ENCODE results near the gene GZMM. TPM values are rescaled to one million over a fixed set of nuclear protein-coding genes. Genes with fewer than 3 reads are reported as not detected.

GZMM gene
- polyA plus RNA-seq, 6 donors from 2014 or later, result 0.40 to 1.5 (median 1.0) TPM; not detected in 2

DNA sequence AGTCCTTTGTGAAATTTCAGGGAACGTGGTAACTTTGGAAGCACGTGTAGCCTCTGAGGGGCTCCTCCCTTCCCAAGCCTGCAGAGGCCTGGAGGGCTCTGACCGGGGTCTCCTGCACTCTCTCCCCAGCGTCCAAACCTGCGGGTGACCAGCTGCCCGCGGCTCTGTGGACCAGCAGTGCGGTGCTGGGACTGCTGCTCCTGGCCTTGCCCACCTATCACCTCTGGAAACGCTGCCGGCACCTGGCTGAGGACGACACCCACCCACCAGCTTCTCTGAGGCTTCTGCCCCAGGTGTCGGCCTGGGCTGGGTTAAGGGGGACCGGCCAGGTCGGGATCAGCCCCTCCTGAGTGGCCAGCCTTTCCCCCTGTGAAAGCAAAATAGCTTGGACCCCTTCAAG is 39.2 kb upstream of the GZMM start:
- DNase-seq (no peak), ATAC-seq (ENCODE audit: low read depth in 2 of 2) (no peak)
- Mint-ChIP-seq H3K36me3 (peaks cover 0 to under 1% of the 10 kb centered on the region in 2 donors), H3K27me3 (peaks cover under 1 to 2% (median 1%) of the 10 kb centered on the region in 3 donors), H3K4me1 (peaks cover 10 to 35% (median 21%) of the 10 kb centered on the region in 3 donors), H3K4me3 (peak overlapping the region in 2 of 8 donors; percentile 35 to 89), H3K27ac (no peak overlapping the region), H3K9me3 (peaks cover 0 to 3% (median 0%) of the 10 kb centered on the region in 7 donors)

DNA sequence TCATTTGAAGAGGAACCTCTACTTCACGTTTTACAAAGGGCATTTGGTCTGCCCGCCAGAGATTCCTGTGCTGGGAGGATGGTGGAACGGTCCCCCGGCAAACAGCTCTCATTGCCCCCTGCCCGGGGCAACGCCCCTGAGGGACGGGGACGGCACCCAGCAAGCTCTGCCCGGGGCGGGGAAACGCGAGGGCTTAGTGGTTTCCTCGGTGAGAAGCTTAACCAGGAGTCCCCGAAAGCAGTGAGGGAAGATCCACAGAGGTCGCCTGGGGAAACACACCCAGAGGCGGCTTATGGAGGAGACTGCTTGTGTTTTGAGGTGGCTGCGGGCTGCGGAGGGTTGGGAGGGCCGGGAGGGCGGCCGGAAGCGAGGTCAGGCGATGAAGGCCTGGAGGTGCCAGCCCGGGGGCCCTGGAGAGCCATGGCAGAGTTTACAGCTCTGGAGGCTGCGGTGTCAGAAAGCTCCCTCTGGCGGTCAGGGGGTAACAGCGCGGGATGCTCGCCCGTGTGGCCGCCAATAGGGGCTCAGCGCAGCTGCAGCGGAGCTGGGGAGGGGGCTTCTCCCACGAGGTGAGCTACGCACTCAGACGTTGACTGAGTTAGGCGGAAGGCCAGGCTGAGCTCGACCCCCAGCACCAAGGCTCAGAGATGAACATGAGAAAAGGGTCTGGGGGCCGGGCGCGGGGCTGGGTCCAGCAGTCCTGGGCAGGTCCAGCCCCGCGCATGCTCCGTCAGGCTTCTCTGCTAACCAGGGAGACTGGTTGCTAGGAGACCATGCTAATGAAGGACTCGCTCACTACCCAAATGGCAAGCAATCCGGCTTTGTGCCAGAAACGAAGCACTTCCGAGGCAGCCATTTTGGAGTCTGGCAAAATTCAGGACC is 37.2 kb upstream of the GZMM start:
- peak overlapping the region; percentile 97 to 100 (median 98) for H3K27ac Mint-ChIP-seq

GRCh38 chr19:507286-508203 is 36.3 kb upstream of the GZMM start, which contains the start of gene TPGS1:
TPGS1 (plus strand) TSS chr19:507497; CDS start chr19:507507, 10 bp downstream.
- Mint-ChIP-seq H3K9me3 (no peaks in the 10 kb centered on the region), H3K4me3 (peak within 1 kb of the TSS; percentile 89 to 100 (median 96)), H3K27me3 (no peaks in the 10 kb centered on the region), H3K36me3 (no peaks in the 10 kb centered on the region), H3K27ac (peak within 1 kb of the TSS; percentile 97 to 100 (median 98)), H3K4me1 (peaks cover 23 to 50% (median 33%) of the 10 kb centered on the region in 3 donors)
- DNase-seq, result peak; percentile 65
- peak; percentile 60 to 63 for ATAC-seq (ENCODE audit: low read depth in 2 of 2)

More for the DNA sequence above, 37.2 kb upstream of the GZMM start:
- H3K36me3 Mint-ChIP-seq, result no peaks in the 10 kb centered on the region
- ATAC-seq (ENCODE audit: low read depth in 2 of 2) (peak; percentile 68 to 71), DNase-seq (peak; percentile 98)
- H3K9me3 Mint-ChIP-seq, result peaks cover 0 to 3% (median 0%) of the 10 kb centered on the region in 7 donors
- peaks cover 23 to 47% (median 35%) of the 10 kb centered on the region in 3 donors for H3K4me1 Mint-ChIP-seq
- peak overlapping the region; percentile 89 to 100 (median 96) for H3K4me3 Mint-ChIP-seq
- H3K27me3 Mint-ChIP-seq, result no peaks in the 10 kb centered on the region

DNA sequence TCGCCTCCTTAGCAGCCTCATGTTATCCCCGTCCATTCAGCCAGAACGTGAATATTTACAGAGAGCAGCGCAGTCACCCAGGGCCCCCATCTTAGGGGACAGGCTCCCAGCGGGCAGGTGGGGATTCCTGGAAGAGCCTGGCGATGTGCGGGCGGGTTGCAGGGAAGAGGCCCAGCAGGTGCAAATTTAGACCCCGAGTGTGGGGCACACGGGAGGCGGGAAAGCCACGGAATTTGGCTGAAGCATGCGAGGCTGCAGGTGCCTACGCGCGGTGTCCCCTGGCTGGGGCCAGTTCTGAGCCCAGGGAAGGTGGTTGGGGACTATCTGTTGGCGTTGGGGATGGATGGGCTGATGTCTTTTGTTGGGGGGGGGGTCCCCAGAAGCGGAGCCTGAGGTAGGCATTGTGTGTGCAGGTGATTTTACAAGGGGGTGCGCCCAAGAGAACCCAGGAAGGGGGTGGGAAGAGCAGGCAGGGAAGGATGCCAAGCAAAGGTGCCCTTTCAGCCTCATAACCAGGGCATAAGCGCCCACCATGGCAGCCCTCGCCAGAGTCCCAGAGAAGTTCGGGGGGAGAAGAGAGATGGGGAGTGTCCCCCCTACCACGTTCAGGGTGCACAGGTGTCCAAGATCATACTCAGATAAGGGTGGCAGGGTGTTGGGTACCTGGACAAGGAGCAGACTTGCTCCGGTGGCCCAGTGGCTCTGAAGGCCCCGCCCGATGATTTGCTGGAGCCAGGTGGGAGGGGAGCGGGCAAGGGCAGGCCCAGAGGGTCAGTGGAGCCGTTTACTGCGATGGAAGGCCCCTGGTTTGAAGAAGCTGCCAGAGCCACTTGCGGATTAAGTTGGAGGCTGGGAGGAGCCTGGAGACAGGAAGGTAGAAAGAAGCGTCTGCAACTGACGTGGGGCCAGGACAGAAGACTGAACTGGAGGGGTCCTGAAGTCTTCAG is 35.4 kb upstream of the GZMM start:
- H3K27me3 Mint-ChIP-seq, result no peaks in the 10 kb centered on the region
- peaks cover 20 to 43% (median 35%) of the 10 kb centered on the region in 3 donors for H3K4me1 Mint-ChIP-seq
- ATAC-seq (ENCODE audit: low read depth in 2 of 2), result no peak
- H3K27ac Mint-ChIP-seq, result peak overlapping the region in 5 of 6 donors; percentile 22 to 85 (median 80)
- no peak for DNase-seq
- H3K4me3 Mint-ChIP-seq, result peak overlapping the region; percentile 89 to 100 (median 96)
- H3K9me3 Mint-ChIP-seq, result no peaks in the 10 kb centered on the region
- no peaks in the 10 kb centered on the region for H3K36me3 Mint-ChIP-seq

- no peaks in the 10 kb centered on the region for H3K36me3 Mint-ChIP-seq
- H3K9me3 Mint-ChIP-seq, result no peaks in the 10 kb centered on the region
- H3K27me3 Mint-ChIP-seq, result no peaks in the 10 kb centered on the region
- peak overlapping the region; percentile 65 to 92 (median 90) for H3K4me3 Mint-ChIP-seq
- peak overlapping the region; percentile 91 to 99 (median 95) for H3K27ac Mint-ChIP-seq
- peak; percentile 82 for DNase-seq
- H3K4me1 Mint-ChIP-seq, result peaks cover 25 to 42% (median 35%) of the 10 kb centered on the region in 3 donors
- ATAC-seq (ENCODE audit: low read depth in 2 of 2), result peak; percentile 34 to 36
Observed at GRCh38 chr19:510606-511100, 33.2 kb upstream of the GZMM start.

DNA sequence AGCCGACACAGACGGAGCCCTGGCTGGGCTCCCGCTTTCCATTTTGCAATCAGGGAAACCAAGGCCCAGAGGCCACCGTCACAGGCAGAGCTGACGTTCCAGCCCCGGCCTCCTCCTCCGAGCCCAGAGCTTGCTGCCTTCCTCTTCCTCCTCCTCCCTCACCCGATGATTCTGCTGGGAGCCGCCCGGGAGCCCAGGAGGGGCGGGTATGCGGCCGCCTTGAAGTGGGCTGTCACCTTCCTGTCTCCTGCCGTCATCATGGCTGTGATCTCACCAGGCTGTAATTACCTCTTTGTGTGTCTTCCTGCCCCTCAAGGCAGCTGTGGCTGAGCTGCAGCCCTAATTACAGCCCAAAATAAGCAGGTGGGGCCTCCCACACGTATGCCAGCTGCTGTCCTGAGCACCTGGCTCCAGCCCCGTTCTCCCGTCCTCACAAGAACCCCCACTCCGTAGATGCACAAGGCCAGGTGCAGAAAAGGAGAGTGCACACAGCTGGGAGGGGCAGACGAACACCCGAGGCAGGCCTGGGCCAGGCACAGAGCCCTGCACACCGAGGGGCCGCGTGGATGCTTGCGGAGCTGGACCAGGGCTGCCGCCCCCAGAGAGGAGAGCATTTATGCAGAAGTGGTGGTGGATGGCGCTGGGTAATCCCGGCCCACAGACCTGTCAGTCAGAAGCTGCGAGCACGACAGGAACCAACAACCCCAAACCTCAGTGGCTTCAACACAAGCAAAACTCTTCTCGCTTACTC is 32.6 kb upstream of the GZMM start:
- Mint-ChIP-seq H3K27ac (peak overlapping the region; percentile 91 to 99 (median 95)), H3K9me3 (no peaks in the 10 kb centered on the region), H3K36me3 (no peaks in the 10 kb centered on the region), H3K4me3 (peak overlapping the region; percentile 65 to 92 (median 90)), H3K27me3 (no peaks in the 10 kb centered on the region), H3K4me1 (peaks cover 25 to 38% (median 33%) of the 10 kb centered on the region in 3 donors)
- ATAC-seq (ENCODE audit: low read depth in 2 of 2) (peak; percentile 31 to 37), DNase-seq (peak; percentile 55)

- no peak for DNase-seq
- Mint-ChIP-seq H3K4me1 (peaks cover 30 to 38% (median 33%) of the 10 kb centered on the region in 3 donors), H3K9me3 (no peaks in the 10 kb centered on the region), H3K27ac (peak overlapping the region in 1 of 6 donors; percentile 96), H3K27me3 (no peaks in the 10 kb centered on the region), H3K4me3 (peak overlapping the region in 3 of 8 donors; percentile 66 to 92 (median 91)), H3K36me3 (no peaks in the 10 kb centered on the region)
- ATAC-seq (ENCODE audit: low read depth in 2 of 2), result no peak
Observed at GRCh38 chr19:512547-513365, 31.1 kb upstream of the GZMM start.

DNA sequence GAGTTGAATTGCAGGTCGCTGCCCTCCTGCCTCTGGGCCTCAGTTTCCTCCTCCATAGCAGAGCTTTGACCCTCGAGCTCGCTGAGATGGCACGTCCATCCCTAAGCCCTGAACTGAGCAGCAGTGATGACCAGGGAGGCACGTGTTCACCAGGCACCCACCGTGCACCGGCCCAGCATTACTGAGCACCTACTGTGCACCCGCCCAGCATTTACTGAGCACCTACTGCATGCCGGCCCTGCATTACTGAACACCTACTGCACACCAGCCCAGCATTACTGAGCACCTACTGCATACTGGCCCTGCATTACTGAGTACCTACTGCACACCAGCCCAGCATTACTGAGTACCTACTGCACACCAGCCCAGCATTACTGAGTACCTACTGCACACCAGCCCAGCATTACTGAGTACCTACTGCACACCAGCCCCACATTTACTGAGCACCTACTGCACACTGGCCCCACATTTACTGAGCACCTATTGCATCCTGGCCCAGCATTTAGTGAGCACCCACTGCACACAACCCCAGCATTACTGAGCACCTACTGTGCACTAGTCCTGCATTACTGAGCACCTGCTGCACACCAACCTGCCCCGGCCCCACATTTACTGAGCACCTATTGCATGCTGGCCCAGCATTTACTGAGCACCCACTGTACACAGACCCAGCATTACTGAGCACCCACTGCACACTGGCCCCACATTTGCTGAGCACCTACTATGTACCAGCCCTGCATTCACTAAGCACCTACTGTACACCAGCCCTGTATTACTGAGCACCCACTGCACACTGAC is 30.3 kb upstream of the GZMM start:
- peak overlapping the region in 1 of 6 donors; percentile 88 for H3K27ac Mint-ChIP-seq
- no peaks in the 10 kb centered on the region for H3K36me3 Mint-ChIP-seq
- DNase-seq (no peak), ATAC-seq (ENCODE audit: low read depth in 2 of 2) (no peak)
- peaks cover 25 to 30% (median 26%) of the 10 kb centered on the region in 3 donors for H3K4me1 Mint-ChIP-seq
- H3K4me3 Mint-ChIP-seq, result peak overlapping the region in 1 of 8 donors; percentile 20
- no peaks in the 10 kb centered on the region for H3K9me3 Mint-ChIP-seq
- H3K27me3 Mint-ChIP-seq, result no peaks in the 10 kb centered on the region

- peak overlapping the region in 1 of 6 donors; percentile 88 for H3K27ac Mint-ChIP-seq
- no peaks in the 10 kb centered on the region for H3K36me3 Mint-ChIP-seq
- ATAC-seq (ENCODE audit: low read depth in 2 of 2) (no peak), DNase-seq (no peak)
- no peak overlapping the region for H3K4me3 Mint-ChIP-seq
- H3K4me1 Mint-ChIP-seq, result peaks cover 24 to 26% (median 25%) of the 10 kb centered on the region in 3 donors
- no peaks in the 10 kb centered on the region for H3K27me3 Mint-ChIP-seq
- H3K9me3 Mint-ChIP-seq, result no peaks in the 10 kb centered on the region
Observed at GRCh38 chr19:514166-514663, 29.6 kb upstream of the GZMM start.
